ENCODE data around the gene VASP. TPM values are rescaled to one million over a fixed set of nuclear protein-coding genes. Genes with fewer than 3 reads are reported as not detected.

The VASP gene
- 54.7 and 64.6 TPM in 2 replicates for total RNA-seq (2014; rRNA removed; shearing (Covaris generic))

DNA sequence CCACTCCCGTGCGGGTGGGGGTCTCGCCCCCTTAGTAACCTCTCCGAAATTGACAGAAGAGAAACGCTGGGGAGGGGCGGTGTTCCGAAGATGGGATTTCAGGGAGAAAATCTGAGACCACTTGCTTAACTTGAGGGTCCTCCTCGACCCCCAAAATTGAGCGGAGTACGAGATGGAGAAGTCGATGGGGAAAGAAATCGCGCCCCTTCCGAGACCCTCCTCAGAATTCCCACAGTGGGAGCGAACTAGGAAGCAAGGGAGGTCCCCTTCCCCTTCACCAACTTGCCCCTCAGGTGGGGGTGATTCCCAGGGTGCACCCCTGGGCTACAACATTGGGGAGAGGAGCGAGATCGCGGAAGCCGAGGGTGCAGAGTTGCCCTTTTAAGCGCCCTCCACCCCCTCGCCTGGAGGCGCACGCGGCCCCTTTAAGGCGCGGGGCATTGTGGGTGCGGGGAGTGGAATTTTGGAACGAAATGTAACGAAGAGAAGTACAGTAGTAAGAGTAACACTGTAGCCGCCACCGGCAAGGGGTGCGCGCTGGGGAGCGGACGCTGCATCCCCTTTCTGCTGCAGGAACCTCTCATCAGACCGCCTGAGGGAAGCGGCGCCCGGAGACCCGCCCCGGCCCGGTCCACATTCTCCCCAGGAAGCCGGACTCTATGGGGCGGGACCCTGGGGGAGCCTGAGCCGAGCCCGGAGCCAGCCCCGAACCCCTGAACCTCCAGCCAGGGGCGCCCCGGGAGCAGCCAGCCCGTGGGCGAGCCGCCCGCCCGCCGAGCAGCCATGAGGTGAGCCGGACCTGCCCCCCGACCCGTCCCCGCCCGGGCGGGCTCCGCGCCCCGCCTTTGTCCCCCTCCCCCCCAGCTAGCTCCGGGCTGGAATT lies at the start of gene VASP:
VASP (plus strand) TSS at position 491 of the 883 bp plus-strand sequence; CDS start at position 784, 293 bp downstream.
- DNase-seq (ENCODE audit: low spot score) = peak; percentile 72

- no peak for DNase-seq (ENCODE audit: low spot score)
Measured at GRCh38 chr19:45457776-45458175, 49.5 kb upstream of the VASP start.

GRCh38 chr19:45460807-45461347 lies 46.4 kb upstream of the VASP start:
- no peak for DNase-seq (ENCODE audit: low spot score)

- DNase-seq (ENCODE audit: low spot score) = no peak
Measured at GRCh38 chr19:45462174-45462573, 45.1 kb upstream of the VASP start.

DNA sequence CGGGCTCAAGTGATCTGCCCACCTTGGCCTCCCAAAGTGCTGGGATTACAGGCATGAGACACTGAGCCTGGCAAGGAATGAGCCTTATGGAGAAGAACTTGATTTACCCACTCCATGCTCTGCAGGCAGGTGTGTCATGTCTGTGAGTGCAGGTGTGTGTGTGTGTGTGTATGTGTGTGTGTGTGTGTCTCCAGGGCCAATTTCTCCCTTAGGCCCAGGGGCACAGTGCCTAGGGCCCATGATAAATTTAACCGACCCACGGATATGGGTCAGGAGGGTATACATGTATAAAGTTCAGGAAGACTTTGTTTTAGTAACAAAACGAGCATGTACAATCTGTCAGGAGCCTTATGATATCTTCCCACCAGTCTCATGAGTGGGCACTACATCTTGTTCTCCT lies 44.0 kb upstream of the VASP start:
- no peak for DNase-seq (ENCODE audit: low spot score)

DNA sequence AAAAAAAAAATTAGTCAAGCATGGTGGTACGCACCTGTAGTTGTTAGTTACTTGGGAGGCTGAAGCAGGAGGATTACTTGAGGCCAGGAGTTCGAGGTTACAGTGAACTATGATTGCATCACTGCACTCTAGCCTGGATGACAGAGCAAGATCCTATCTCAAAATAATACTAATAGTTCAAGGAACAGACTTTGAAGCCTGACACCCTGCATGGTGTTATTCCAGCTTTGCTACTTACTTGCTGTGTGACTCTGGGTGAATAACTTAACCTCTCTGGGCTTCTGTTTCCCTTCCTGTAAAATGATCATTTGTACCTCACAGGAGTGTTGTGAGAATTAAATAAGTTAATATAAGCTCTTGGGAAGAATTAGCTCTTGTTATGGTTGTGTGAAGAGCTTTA lies 43.0 kb upstream of the VASP start:
- no peak for DNase-seq (ENCODE audit: low spot score)

- DNase-seq (ENCODE audit: low spot score) = no peak
Measured at GRCh38 chr19:45464852-45465441, 42.3 kb upstream of the VASP start.

- no peak for DNase-seq (ENCODE audit: low spot score)
Measured at GRCh38 chr19:45467115-45467455, 40.2 kb upstream of the VASP start.

GRCh38 chr19:45467456-45468158 lies 39.7 kb upstream of the VASP start, which contains the start of gene FOSB:
FOSB (plus strand) TSS chr19:45467996; CDS start chr19:45468587, 591 bp downstream.
- DNase-seq (ENCODE audit: low spot score) = peak; percentile 77

- no peak for DNase-seq (ENCODE audit: low spot score)
Measured at GRCh38 chr19:45468159-45468651, 39.1 kb upstream of the VASP start.

DNA sequence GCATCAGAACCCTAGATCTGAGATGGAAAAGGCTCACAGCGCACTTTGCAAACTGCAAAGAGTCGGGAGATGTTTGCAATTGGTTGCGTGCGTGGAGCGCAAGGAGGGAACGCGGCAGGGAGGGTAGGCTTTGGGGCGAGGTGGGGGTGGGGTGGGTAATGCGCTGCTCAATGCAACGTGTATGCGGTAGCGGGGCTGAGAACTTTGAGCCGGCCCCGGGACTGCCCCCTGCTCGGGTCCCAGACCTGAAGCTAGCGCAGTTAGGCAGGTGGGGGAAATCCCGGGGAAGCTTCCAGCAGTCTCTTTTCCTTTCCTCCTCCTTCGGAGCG lies 38.5 kb upstream of the VASP start:
- no peak for DNase-seq (ENCODE audit: low spot score)

DNA sequence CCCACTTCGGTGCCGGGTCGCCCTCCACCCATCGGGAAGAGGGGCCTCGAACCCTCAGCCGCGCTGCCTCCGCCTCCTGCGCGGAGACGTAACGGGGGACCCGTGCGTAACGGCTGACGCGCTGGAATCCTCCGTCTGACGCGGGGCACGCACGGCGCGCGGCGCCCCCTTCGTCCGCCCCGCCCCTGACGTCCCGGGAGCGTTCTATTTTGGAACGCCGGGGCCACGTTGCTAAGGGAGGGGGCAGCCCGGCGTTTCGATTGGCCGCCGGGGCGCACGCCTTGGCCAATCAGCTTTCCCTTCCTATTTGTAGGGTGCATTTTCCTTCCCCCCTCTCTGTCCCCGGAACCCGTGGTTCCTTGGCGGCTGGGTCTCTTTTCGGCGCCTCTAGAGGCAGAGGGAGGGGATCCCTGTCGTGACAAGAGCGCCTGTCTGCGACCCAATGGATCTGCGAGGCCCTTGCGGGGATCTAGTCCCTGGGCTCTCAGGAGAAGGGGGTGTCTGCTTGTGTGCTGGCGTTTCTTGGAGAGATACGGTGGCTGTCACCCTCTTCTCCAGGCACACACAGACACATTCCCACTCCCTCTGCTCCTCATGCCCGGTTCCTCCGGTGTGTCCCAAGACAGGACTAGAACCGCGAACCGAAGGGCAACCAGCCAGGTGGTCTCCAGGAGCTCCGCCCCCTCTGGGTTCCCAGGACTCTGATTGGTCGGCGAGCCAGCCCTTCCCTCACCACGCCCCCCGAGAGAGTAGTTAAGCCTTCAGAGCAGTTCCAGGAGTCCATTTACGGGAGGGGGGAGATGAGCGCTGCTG lies 37.9 kb upstream of the VASP start:
- peak; percentile 72 for DNase-seq (ENCODE audit: low spot score)

- peak; percentile 13 for DNase-seq (ENCODE audit: low spot score)
Measured at GRCh38 chr19:45469945-45470761, 37.1 kb upstream of the VASP start.

DNA sequence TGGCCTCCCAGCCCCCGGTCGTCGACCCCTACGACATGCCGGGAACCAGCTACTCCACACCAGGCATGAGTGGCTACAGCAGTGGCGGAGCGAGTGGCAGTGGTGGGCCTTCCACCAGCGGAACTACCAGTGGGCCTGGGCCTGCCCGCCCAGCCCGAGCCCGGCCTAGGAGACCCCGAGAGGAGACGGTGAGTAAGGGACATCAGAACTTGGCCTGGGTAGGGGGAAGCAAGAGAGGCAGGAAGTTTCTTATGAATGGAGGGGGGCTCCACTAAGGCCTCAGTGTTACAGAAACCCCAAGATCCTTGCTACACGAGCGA lies 36.6 kb upstream of the VASP start:
- DNase-seq (ENCODE audit: low spot score) = no peak

- no peak for DNase-seq (ENCODE audit: low spot score)
Measured at GRCh38 chr19:45471111-45471930, 36.0 kb upstream of the VASP start.

GRCh38 chr19:45471931-45472562 lies 35.2 kb upstream of the VASP start:
- DNase-seq (ENCODE audit: low spot score) = no peak

- no peak for DNase-seq (ENCODE audit: low spot score)
Measured at GRCh38 chr19:45472563-45473366, 34.5 kb upstream of the VASP start.

DNA sequence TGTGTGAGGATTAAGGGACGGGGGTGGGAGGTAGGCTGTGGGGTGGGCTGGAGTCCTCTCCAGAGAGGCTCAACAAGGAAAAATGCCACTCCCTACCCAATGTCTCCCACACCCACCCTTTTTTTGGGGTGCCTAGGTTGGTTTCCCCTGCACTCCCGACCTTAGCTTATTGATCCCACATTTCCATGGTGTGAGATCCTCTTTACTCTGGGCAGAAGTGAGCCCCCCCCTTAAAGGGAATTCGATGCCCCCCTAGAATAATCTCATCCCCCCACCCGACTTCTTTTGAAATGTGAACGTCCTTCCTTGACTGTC lies 34.0 kb upstream of the VASP start:
- no peak for DNase-seq (ENCODE audit: low spot score)
